Measurements from ENCODE around the gene EFCAB6. TPM values are rescaled to one million over a fixed set of nuclear protein-coding genes. Genes with fewer than 3 reads are reported as not detected.

Gene EFCAB6
- total and polyA plus RNA-seq, 11 donors, result 0.53 to 2.3 (median 1.5) TPM

DNA sequence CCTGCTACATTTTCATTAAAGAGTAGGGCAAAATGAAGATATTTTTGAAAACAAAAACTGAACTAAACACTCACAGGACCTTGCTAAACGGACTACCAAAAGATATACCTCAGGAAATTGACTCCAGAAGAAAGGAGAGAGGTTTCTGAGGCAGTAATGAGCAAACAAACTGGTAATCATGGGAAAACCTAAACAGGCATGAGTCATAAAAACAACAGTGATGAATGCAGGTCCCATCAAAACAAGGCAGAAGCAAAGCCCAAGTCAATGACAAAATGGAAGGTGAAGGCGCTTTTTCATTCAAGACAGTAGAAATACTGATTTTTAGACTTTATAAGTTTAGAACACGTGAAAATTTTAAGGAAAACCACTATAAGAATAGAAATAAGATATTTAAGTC is 104.5 kb downstream of the EFCAB6 start:
- Histone ChIP-seq H3K9me3 (peaks cover 0 to 31% (median 19%) of the 10 kb centered on the region in 12 donors), H3K27ac (no peak overlapping the region), H3K27me3 (peaks cover 0 to 2% (median 0%) of the 10 kb centered on the region in 9 donors), H3K4me1 (no peaks in the 10 kb centered on the region), H3K4me3 (no peak overlapping the region), H3K36me3 (peaks cover 0 to 4% (median 0%) of the 10 kb centered on the region in 9 donors)
- WGBS, 4 donors, result 80 to 86% (median 85%) methylated on average over 3 of the region's 3 CpGs
- intact Hi-C loops (cut with DNase I), result no loop called here
- ATAC-seq, result no peak
- TF ChIP-seq, protein P1, sequence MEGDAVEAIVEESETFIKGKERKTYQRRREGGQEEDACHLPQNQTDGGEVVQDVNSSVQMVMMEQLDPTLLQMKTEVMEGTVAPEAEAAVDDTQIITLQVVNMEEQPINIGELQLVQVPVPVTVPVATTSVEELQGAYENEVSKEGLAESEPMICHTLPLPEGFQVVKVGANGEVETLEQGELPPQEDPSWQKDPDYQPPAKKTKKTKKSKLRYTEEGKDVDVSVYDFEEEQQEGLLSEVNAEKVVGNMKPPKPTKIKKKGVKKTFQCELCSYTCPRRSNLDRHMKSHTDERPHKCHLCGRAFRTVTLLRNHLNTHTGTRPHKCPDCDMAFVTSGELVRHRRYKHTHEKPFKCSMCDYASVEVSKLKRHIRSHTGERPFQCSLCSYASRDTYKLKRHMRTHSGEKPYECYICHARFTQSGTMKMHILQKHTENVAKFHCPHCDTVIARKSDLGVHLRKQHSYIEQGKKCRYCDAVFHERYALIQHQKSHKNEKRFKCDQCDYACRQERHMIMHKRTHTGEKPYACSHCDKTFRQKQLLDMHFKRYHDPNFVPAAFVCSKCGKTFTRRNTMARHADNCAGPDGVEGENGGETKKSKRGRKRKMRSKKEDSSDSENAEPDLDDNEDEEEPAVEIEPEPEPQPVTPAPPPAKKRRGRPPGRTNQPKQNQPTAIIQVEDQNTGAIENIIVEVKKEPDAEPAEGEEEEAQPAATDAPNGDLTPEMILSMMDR (IDR thresholded peaks at IDR 0.05), result no peak
- no peak for DNase-seq

DNA sequence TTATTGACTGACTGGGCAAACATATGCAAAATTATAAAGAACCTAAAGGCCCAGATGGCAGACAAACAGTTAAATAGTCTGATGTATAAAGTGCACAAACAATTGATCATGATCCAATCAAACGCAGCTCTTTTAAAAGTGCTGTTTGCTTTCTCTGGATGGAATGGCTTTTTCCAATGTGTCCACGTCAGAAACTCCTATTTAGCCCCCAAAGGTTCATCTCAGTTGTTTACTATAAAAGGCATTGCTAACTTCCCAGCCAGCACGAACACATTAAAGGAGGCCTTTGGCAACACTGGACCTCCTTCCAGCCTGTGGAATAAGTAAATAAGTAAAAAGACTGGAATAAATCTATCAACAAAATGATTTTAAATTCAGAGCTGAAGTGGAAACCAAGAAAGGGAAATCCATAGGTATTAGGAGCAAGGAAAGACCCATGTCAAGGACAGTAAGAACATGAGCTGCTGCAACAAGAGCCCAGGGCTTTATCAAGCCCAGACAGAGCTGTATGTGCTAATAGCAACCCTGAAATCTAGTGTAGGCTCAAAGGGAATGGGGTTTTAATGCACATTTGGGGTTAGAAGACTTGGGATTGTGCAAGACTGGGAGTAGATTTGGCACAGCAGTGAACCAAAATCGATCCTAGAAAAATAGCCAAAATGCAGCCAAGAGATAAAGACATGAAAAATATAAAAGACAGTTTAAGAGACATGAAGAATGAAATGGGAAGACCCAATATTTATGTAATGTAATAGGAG is 105.4 kb downstream of the EFCAB6 start:
- TF ChIP-seq, protein P1 (IDR thresholded peaks at IDR 0.05), result no peak
- no peak for TF ChIP-seq POLR2A (IDR thresholded peaks at IDR 0.05)
- WGBS, 4 donors, result 54 to 78% (median 73%) methylated on average over 4 of the region's 4 CpGs

DNA sequence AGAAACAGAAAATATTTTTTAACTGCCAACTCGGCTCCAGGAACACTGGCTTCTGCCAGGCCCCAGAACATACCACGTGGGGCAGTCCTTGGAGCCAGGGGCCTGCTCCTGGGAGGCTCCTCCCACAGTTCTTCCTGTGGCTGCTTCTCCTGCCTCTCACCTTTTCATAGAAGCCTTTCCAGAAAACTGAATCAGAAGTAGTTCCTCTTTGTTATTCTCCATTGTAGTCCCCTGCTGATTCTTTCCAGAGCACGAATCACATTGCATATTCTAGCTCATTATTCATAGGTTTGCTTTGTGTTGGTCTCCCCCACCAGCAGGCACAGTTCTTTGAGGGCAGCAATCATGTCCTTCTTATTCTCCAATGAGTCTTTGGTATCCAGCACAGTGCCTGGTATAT is 106.0 kb downstream of the EFCAB6 start:
- TF ChIP-seq POLR2A (IDR thresholded peaks at IDR 0.05), result no peak
- TF ChIP-seq, protein P1 (IDR thresholded peaks at IDR 0.05), result no peak
- H3K9me3 ChIP-seq, result peaks cover 0 to 31% (median 19%) of the 10 kb centered on the region in 12 donors
- DNase-seq (no peak), ATAC-seq (no peak)
- 60 to 67% (median 62%) methylated on average over 3 of the region's 3 CpGs for WGBS, 4 donors
- no peak overlapping the region for H3K4me3 ChIP-seq
- H3K27me3 ChIP-seq, result peaks cover 0 to 2% (median 0%) of the 10 kb centered on the region in 9 donors
- no peaks in the 10 kb centered on the region for H3K4me1 ChIP-seq
- H3K36me3 ChIP-seq, result peaks cover 0 to 4% (median 0%) of the 10 kb centered on the region in 9 donors
- intact Hi-C loops (cut with DNase I), result no loop called here
- H3K27ac ChIP-seq, result no peak overlapping the region

More for the DNA sequence above, 105.4 kb downstream of the EFCAB6 start:
- intact Hi-C loops (cut with DNase I), result no loop called here
- no peak overlapping the region for H3K4me3 ChIP-seq
- peaks cover 0 to 4% (median 0%) of the 10 kb centered on the region in 9 donors for H3K36me3 ChIP-seq
- peaks cover 0 to 2% (median 0%) of the 10 kb centered on the region in 9 donors for H3K27me3 ChIP-seq
- peaks cover 0 to 31% (median 19%) of the 10 kb centered on the region in 12 donors for H3K9me3 ChIP-seq
- ATAC-seq (no peak), DNase-seq (no peak)
- H3K27ac ChIP-seq, result no peak overlapping the region
- H3K4me1 ChIP-seq, result no peaks in the 10 kb centered on the region

DNA sequence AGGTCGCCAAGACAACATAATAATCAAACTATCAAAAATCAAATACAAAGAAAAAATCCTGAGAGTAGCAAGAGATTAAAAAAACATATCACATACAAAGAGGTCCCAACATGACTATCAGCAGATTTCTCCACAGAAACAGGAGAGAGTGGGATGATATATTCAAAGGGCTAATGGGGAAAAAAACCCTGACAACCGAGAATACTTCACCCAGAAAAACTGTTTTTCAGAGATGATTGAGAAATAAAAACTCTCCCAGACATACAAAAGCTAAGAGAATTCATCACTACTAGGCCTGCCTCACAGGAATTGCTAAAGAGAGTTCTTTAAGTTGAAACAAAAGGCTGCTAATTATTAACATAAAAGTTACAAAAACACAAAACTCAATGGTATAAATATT is 108.1 kb downstream of the EFCAB6 start:
- Histone ChIP-seq H3K36me3 (peaks cover 0 to 4% (median 0%) of the 10 kb centered on the region in 9 donors), H3K4me3 (no peak overlapping the region), H3K9me3 (peaks cover 0 to 31% (median 19%) of the 10 kb centered on the region in 12 donors), H3K4me1 (no peaks in the 10 kb centered on the region), H3K27me3 (peaks cover 0 to 2% (median 0%) of the 10 kb centered on the region in 9 donors), H3K27ac (no peak overlapping the region)
- ATAC-seq (no peak), DNase-seq (no peak)
- TF ChIP-seq, protein P1 (IDR thresholded peaks at IDR 0.05), result no peak
- no peak for TF ChIP-seq POLR2A (IDR thresholded peaks at IDR 0.05)
- 74 to 87% (median 80%) methylated on average over 2 of the region's 2 CpGs for WGBS, 4 donors
- intact Hi-C loops (cut with DNase I), result no loop called here

All from heart left ventricle (tissue), 16 donors.